ENCODE results near the gene IGSF10.
"Not testable (repeated sequence)": the region's sequence is repeated elsewhere in the genome, so short reads cannot be mapped to it uniquely, and the experiment has no call there.

The IGSF10 gene

GRCh38 chr3:151460774-151461450 lies at the start of gene IGSF10:
TSS of gene IGSF10 (minus strand) at chr3:151461061. CDS start at chr3:151458709, 2,352 bp downstream.
- DNase-seq = no peak

- DNase-seq = not testable (repeated sequence)
Observed at GRCh38 chr3:151509468-151510135, 48.7 kb upstream of the IGSF10 start.

GRCh38 chr3:151504606-151505005 lies 43.7 kb upstream of the IGSF10 start:
- DNase-seq = no peak

- no peak for DNase-seq
Observed at GRCh38 chr3:151503074-151503473, 42.2 kb upstream of the IGSF10 start.

GRCh38 chr3:151501923-151502632 lies 41.2 kb upstream of the IGSF10 start:
- DNase-seq = no peak

- DNase-seq = no peak
Observed at GRCh38 chr3:151501171-151501922, 40.5 kb upstream of the IGSF10 start.

- no peak for DNase-seq
Observed at GRCh38 chr3:151499168-151499567, 38.3 kb upstream of the IGSF10 start.

- DNase-seq = no peak
Observed at GRCh38 chr3:151491525-151491924, 30.7 kb upstream of the IGSF10 start.

- not testable (repeated sequence) for DNase-seq
Observed at GRCh38 chr3:151487833-151488232, 27.0 kb upstream of the IGSF10 start.

GRCh38 chr3:151483961-151484520 lies 23.2 kb upstream of the IGSF10 start:
- no peak for DNase-seq

- DNase-seq = no peak
Observed at GRCh38 chr3:151483488-151483887, 22.6 kb upstream of the IGSF10 start.

- DNase-seq = no peak
Observed at GRCh38 chr3:151480492-151480891, 19.6 kb upstream of the IGSF10 start.

- no peak for DNase-seq
Observed at GRCh38 chr3:151479452-151479851, 18.6 kb upstream of the IGSF10 start.

GRCh38 chr3:151478335-151478697 lies 17.5 kb upstream of the IGSF10 start:
- no peak for DNase-seq

- DNase-seq = no peak
Observed at GRCh38 chr3:151477591-151478334, 16.9 kb upstream of the IGSF10 start.

GRCh38 chr3:151476344-151477018 lies 15.6 kb upstream of the IGSF10 start:
- DNase-seq = no peak

GRCh38 chr3:151468284-151468917 lies 7.5 kb upstream of the IGSF10 start:
- no peak for DNase-seq

GRCh38 chr3:151467069-151467468 lies 6.2 kb upstream of the IGSF10 start:
- no peak for DNase-seq

- DNase-seq = no peak
Observed at GRCh38 chr3:151462991-151463390, 2.1 kb upstream of the IGSF10 start.

GRCh38 chr3:151462278-151462780 lies 1.5 kb upstream of the IGSF10 start:
- no peak for DNase-seq

GRCh38 chr3:151460228-151460627 lies 633 bp downstream of the IGSF10 start:
- no peak for DNase-seq

Data from CD4-positive, alpha-beta T cell treated with Interleukin-15 for 1 hour (primary cell).